RKO (cell line): ENCODE results near the gene ATP13A3.

Experiments
- DNase-seq: peaks from one replicate; pipeline ENCODE4 v3.0.0-alpha.2; 2016; ENCODE audit warnings: low spot score

The ATP13A3 gene

DNA sequence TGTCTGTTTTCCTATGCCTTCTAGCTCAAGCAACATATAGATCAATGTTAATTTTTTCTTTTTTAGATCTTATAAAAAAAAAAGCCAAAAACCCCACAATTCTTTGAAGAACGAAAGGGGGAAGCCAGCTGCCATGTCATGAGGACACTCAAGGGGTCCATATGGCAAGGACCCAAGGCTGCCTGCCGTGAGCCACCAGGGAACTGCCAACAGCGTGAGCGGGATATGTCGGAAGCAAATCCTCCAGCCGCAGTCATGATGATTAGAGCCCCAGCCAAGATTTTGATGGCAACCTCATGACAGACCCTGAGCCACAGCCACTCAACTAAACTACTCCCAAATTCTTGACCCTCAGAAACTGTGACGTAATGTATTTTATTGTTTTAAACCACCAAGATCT lies 94.2 kb downstream of the ATP13A3 start:
- no peak for DNase-seq

DNA sequence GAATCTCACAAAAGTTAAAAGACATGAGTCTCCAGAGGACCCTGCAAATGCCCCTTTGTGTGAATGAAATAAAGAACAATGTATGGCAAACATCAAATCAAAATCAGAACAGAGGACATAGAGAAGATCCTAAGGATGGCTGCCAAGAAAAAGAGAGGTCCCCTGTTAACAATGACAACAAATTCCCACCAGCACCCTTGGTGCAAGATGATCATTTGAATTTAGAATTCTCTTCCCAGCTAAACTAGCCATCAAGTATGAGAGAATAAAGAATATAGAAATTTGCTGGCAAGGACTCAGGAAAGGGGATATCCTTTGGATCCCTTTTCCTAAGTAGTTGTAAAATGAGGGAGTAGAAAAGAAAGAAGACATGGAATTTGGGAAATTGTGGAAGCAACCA lies 96.0 kb downstream of the ATP13A3 start:
- no peak for DNase-seq

DNA sequence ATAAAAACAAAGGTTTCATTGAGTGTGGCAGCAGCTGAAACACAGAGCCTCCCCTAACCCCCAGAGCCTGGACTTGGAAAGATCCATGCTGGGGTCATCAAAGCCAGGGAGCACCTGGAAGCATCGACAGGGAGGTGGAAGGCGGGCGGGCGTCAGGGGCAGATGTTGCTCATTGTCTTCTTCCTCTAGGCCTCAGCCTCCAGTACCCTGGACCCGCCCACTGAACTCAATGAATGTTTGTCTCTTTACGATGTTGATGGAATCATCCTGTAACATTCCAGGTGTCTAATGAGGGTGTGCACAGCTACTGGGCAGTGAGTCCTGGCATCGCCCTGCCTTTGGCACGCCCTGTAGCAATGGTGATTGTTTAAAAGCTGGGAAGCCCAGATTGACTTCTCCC lies 97.5 kb downstream of the ATP13A3 start:
- DNase-seq = no peak

GRCh38 chr3:194387926-194388418 lies 98.8 kb downstream of the ATP13A3 start:
- no peak for DNase-seq

GRCh38 chr3:194387276-194387675 lies 99.5 kb downstream of the ATP13A3 start:
- no peak for DNase-seq

- DNase-seq = no peak
These were observed 100.2 kb downstream of the ATP13A3 start for GRCh38 chr3:194386648-194387047.

- DNase-seq = no peak
These were observed 100.7 kb downstream of the ATP13A3 start for GRCh38 chr3:194386066-194386465.

DNA sequence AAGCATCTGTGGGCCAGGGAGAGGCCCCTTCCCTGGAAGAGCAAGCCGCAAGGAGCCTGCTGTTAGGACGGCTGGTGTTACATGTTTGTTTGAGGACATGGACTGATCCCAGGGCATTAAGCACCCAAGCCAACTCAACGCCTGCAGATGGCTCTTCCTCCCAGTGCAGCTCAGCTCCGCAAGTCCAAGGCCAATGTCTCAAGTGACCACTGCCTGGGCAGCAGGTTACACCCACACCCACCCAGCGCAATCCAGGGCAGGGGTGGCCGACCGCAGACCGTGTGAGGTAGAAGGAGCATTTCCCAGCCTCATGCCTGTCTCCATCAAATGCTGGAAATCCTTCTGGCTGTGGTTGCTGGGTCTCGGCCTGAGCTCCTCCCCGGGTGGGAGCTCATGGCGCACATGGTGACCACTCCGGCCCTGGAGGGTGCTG lies 102.2 kb downstream of the ATP13A3 start:
- DNase-seq = no peak

DNA sequence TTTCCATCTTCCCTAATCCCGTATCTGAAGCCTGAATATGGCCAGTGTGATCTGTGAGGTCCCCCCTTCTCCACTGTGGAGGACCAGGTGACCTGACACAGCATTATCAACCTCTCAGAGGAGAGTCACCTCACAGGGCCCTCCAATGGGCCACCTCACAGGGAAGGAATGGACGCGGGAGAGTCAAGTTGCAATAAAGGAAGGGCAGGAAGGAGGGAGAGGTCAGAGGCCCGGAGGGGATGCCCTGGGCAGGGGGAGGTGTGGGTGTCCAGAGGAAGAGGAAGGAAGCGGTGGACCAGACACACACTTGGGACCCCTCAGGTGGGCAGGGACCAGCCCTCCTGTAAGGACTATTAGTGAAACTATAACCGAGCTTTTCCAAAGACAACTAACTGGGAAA lies 102.6 kb downstream of the ATP13A3 start:
- no peak for DNase-seq

GRCh38 chr3:194383276-194383940 lies 103.4 kb downstream of the ATP13A3 start:
- DNase-seq = no peak

DNA sequence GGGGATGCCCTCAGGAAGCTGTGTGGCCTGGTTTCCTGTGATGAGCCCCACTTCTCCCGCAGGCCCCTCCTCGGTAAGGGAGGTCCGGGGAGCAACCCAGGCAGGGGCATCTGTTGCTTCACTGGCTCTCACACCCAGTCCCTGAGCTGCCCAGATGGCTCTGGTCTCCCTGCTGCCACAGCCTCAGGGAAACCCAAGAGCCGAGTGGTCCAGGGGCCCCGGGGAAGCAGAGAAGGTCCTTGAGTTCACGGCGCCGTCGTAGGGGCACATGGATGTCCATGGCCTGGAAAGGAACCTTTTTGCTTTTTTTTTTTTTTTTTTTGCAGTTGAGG lies 103.9 kb downstream of the ATP13A3 start:
- DNase-seq = no peak

GRCh38 chr3:194382196-194382891 lies 104.5 kb downstream of the ATP13A3 start:
- DNase-seq = no peak

GRCh38 chr3:194381460-194381875 lies 105.3 kb downstream of the ATP13A3 start:
- no peak for DNase-seq

DNA sequence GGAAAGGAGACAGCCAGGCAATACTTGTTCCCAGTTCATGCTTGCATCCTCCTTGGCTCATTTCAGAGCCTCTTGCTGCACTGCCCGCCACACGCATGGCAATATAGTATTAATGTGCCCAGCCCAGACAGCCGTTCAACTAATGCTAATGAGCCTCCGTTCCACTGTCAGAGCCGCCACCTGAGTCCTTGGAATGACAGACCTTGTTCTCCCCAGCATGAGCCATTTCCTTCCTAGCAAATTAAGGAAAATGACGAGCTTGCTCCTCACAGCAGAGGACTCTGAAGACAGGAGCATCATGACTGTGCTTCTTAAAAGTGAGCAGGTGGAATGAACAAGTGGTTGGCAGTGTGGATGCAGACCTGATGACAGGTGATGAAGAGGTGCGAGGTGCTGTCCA lies 106.5 kb downstream of the ATP13A3 start:
- DNase-seq = no peak

DNA sequence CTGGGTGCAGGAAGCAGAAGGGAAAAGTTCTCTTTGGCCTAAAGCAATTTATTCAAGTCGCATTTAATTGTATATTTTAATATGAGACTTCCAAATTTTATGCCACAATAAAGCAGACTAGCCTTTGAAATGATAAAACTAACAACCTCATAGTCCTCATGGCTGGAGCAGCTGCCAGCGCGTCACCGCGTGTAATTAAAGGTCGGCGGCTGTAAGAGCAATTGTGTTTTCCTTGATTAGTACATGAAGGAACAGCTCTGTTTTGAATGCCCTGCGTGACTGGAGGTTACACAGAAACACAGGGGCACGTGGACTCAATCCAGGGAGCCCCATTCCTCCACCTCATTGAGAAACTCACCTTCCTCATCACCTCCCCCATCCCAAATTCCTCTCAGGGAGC lies 107.2 kb downstream of the ATP13A3 start:
- no peak for DNase-seq

DNA sequence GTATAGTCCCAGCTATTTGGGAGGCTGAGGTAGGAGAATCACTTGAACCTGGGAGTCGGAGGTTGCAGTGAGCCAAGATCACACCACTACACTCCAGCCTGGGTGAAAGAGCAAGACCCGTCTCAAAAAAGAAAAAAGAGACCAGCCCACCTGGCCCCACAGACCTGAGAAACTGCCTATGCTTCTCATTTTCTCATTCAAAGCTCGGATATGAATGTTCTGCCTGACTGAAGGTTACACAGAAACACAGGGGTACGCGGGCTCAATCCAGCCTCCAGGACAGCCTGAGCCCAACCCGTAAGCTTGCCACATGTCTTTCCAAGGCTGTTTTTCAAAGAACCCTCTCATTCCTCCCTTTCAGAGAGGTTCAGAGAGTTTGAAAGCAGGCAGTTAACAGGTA lies 107.6 kb downstream of the ATP13A3 start:
- no peak for DNase-seq

GRCh38 chr3:194377708-194378107 lies 109.1 kb downstream of the ATP13A3 start:
- no peak for DNase-seq

- no peak for DNase-seq
These were observed 110.6 kb downstream of the ATP13A3 start for GRCh38 chr3:194376241-194376560.

DNA sequence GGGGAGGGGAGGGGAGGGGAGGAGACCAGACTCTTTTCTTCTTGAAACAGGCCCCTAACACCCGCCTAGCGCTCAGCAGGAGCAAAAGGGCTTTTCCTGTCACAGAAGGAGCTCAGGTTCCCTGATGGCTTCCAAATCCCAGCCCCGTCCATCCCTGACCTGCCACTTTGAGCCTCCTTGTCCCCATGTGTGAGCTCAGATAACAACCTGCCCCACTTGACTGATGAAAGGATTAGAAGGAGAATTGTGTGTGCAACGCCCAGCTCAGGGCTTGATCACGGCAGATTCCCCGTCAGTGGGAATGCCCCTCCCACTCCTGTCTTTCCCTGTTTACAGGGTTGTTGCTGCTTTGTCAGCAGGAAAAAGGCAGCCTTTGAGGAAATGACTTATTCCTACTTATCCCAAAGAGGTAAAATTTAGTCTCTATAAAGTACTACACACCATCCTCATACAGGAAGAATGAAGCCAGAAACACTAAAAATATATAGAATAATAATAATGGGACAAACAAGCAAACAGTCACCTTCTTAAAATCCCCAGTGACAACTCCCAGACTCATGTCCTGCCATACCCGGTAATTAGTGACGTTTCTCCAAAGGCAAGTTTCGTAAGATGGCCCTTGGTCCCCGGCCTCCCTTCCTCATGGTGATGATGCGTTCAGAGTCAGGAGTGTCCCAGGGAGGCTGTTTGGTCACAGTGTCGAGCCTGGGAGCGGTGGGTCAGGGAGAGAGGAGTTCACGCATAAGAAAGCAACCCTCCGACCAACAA lies 111.1 kb downstream of the ATP13A3 start:
- DNase-seq = no peak

GRCh38 chr3:194374935-194375334 lies 111.9 kb downstream of the ATP13A3 start:
- no peak for DNase-seq

DNA sequence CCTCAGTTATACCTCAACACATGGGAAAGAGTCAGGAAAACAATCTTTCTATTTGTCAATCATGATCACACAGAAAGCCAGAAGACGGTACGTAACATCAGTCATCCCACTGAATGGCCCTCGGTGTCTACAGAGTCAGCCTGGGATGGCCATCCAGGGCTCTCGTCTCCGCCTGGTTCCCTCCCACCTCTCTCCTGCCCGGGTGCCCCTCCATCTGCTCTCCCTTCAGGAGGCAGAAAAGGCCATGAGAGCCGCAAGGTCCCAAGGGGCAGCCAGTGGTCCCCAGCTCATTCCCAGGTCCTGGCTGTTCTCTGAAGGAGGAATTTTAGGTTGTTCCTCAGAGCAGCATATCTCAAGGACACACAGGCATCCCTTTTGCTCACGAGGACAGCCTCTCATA lies 112.9 kb downstream of the ATP13A3 start:
- DNase-seq = no peak

- DNase-seq = no peak
These were observed 113.8 kb downstream of the ATP13A3 start for GRCh38 chr3:194373028-194373427.

- no peak for DNase-seq
These were observed 116.0 kb downstream of the ATP13A3 start for GRCh38 chr3:194370753-194371152.
